GM18517 (cell line): ENCODE data around the gene BPI.
"Not testable (repeated sequence)": the region's sequence is repeated elsewhere in the genome, so short reads cannot be mapped to it uniquely, and the experiment has no call there.

Source experiments
- ATAC-seq: cut with Tn5 transposase; IDR thresholded peaks from one replicate; pipeline ENCODE4 v1.9.1; 2021; ENCODE audit warnings: mild to moderate bottlenecking, moderate library complexity; ENCODE audit not compliant: unreplicated experiment

The BPI gene

GRCh38 chr20:38331814-38332213 is 27.9 kb downstream of the BPI start:
- ATAC-seq, result no peak

GRCh38 chr20:38334016-38334415 is 30.1 kb downstream of the BPI start:
- no peak for ATAC-seq

GRCh38 chr20:38336726-38337125 is 32.8 kb downstream of the BPI start:
- no peak for ATAC-seq

- ATAC-seq, result no peak
These were observed 33.7 kb downstream of the BPI start for GRCh38 chr20:38337561-38338140.

GRCh38 chr20:38338849-38339520 is 35.0 kb downstream of the BPI start:
- ATAC-seq, result no peak

GRCh38 chr20:38339521-38339896 is 35.6 kb downstream of the BPI start:
- not testable (repeated sequence) for ATAC-seq

GRCh38 chr20:38339997-38340396 is 36.0 kb downstream of the BPI start:
- no peak for ATAC-seq

- ATAC-seq, result no peak
These were observed 36.7 kb downstream of the BPI start for GRCh38 chr20:38340693-38341092.

GRCh38 chr20:38342216-38342615 is 38.3 kb downstream of the BPI start:
- no peak for ATAC-seq

GRCh38 chr20:38342713-38343310 is 38.9 kb downstream of the BPI start:
- no peak for ATAC-seq

- no peak for ATAC-seq
These were observed 39.6 kb downstream of the BPI start for GRCh38 chr20:38343311-38344106.

- ATAC-seq, result no peak
These were observed 40.2 kb downstream of the BPI start for GRCh38 chr20:38344107-38344701.

GRCh38 chr20:38345643-38346042 is 41.7 kb downstream of the BPI start:
- no peak for ATAC-seq

- no peak for ATAC-seq
These were observed 42.3 kb downstream of the BPI start, which contains the start of gene LBP for GRCh38 chr20:38346247-38346651. TSS of gene LBP (plus strand) at chr20:38346482. CDS start at chr20:38346517, 35 bp downstream.

GRCh38 chr20:38346741-38347140 is 42.8 kb downstream of the BPI start:
- ATAC-seq, result no peak

GRCh38 chr20:38349856-38350255 is 45.9 kb downstream of the BPI start:
- ATAC-seq, result no peak

- no peak for ATAC-seq
These were observed 47.2 kb downstream of the BPI start for GRCh38 chr20:38350879-38351775.

- no peak for ATAC-seq
These were observed 49.4 kb downstream of the BPI start for GRCh38 chr20:38353316-38353715.

GRCh38 chr20:38354227-38354626 is 50.3 kb downstream of the BPI start:
- no peak for ATAC-seq
